Stimulated activated CD8-positive, alpha-beta memory T cell treated with anti-CD3 and anti-CD28 coated beads, Interleukin-12 subunit alpha, Interleukin-12 subunit beta, amount 100 ng/mL, for 4 hours (primary cell): Measurements from ENCODE around the gene COL9A3.

Experiments
- DNase-seq: peaks from one replicate; pipeline ENCODE4 v3.0.0-alpha.2; 2020; ENCODE audit warnings: low read depth

The COL9A3 gene

DNA sequence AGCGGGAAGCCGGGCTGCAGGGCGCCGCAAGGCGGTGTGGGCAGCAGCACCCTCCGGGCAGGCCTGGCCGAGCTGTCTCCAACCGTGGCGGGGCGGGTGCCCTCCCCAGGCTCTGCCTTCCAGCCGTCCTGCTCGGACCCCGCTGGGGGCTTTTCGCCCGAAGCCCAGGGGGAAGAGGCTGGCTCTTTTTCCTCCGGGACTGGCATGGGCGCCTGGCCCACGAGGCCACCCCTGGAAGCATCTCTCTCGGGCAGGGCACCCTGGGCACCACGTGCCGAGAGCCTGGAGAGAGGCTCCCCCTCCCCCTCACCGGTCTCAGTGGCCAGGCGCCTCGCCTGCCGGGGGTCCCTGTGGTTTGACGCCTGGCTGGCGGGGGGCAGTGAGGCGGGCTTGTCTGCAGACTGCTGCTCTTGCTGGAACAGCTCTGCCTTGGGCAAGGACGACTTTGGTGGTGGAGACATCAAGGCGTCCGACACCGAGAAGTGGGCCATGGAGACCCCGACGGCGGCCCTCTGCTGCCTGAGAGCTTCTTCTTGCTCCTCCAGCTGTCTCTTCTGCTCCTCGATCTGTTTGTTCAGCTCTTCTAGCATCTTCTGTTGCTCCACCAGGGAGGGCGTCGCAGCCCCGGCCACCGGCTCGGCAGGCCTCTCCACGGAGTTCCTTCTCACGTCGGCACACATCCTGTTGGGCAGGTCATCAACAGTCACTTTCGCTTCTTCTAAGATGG is 64.2 kb downstream of the COL9A3 start:
- DNase-seq, result no peak

DNA sequence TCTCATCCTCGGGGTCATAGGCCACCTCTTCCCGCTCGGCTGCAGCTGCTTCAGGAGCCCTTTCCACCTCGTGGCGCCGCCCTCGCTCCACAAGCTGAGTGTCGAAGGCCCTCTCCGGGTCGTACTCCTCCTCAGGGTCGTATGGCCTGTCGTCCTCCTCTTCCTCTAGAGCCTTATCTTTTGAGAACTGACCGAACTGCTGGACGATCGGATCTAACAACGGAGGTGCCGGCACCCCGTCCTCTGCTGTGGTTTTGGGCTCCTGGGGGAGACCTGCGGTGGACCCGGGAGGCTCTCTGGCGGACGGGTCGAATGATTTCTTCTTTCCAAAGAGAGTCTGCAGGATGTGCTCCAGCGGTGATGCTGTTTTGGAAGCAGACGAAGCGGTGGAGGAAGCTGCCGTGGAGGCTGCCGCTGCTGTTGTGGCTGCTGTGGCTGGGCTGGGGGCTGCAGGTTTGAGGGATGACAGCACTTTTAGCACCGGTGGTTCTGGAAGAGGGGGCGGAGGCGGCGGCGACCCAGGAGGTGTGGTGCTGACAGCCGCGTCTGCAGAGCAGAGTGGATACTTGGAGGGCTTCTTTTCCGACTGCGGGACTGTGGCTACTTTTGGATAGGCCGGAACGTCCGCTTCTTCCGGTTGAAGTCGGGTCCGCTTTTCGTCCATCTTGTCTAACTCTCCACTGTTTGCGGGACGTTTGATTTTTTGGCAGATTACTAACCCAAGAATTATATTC is 65.0 kb downstream of the COL9A3 start:
- no peak for DNase-seq

DNA sequence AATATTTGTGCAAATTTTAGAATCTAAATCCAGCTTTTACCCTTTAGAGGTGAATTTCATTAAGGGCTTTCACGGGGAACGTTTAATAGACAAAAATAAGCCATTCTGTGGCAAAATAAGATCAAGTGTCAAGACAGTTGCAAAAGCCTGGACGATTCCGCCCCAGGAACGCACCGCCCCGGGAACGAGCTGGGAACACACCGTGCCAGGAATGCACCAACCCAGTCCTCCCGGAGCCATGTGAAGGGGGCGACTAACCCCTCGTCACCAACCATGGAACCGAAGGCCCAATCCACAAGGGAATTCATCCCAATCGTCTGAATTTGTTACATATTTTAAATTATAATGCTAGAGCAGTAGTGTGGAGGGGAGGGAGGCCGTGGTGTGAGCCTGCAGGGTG is 65.6 kb downstream of the COL9A3 start:
- no peak for DNase-seq

DNA sequence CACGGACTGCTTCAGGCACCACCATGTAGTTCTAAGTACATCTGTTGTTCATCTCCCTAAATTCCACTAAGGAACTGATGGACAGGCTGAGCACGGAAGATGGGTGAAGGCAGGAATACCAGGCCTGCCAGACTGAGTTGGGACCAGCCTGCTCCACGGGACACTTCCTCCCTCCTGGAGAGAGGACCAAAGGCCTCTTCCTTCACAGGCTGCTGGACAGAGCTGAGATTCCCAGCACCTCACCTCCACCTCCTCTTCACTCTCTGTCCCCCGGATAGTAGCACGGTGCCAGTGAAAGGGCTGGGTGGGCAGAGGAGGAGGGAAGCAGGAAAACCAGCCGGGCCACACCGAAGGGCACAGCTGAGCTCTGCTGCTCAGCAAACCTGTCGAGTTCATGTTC is 67.7 kb downstream of the COL9A3 start:
- no peak for DNase-seq

DNA sequence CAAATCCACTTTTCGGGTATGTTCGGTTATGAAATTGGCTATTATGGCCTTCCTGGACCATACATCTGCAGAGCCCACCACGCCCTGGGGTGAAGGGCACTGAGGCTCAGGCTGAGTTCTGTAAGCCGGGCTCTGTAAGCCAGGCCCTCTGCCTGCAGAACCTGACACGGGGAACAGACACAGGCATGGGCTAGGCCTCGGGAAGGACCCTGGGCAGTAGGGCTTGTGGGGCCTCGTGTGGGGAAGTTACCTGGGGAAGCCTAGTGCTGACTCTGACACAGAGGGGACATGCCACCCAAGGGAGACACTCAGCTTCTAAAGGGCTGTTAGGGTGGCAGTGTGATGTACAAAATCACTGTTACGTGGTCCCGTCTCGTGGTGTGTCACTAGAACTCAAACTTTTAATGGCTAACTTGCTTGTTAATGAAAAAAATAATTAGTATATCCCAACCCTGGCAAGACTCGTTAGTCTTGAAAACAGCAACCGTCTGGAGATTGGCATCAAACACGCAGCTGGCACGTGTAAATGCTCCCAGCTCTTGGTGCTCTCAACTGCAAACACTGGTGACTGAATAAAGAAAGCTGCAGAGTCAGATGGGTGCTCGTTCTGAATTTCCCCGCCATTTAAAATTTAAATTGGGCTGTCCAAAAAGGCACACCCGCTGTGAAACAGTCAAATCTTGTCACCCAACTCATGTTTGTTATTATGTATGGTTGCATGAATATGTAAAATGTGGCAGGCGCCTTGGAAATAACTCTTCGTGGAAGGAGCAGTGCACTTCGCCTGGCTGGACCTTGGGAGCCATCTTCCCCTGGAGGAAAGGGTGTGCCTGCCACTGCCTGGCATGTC is 68.4 kb downstream of the COL9A3 start:
- no peak for DNase-seq

DNA sequence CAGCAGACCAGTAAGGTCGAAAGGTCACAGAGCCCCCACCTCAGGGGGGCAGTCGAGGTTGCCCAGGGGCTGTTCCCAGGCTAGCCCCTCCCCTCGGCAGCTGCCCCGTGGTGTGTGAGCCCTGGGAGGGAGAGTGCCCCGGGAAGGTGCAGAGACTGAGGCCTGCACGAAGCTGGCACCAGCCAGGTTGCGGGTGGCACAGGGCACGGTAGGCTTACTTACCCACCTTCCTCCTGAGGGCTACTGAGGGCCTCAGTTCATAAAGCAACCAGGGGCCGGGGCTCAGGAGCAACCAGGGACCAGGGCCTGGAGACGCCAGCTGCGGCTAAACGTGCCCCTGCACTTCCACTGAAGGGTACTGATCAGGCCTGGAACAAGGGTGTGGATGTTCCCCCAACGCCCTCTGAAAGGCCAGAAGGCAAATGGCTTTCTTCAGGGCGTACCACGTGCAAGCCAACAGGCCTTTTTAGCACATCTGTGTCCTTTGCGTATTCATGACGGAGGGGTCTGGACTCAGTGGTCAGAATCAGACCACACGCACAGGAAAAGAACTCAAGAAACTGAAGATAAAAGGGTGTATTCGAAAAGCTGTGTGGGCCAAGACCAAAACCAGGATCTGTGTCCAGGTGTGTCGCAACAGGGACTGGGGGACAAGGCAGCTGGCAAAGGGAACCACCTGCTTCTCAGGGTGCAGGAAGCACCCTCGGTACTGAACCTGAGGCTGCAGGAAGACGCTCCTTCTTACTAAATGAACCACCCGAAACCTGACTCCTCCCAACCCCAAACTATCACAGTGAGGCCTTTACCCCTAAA is 69.3 kb downstream of the COL9A3 start:
- no peak for DNase-seq

DNA sequence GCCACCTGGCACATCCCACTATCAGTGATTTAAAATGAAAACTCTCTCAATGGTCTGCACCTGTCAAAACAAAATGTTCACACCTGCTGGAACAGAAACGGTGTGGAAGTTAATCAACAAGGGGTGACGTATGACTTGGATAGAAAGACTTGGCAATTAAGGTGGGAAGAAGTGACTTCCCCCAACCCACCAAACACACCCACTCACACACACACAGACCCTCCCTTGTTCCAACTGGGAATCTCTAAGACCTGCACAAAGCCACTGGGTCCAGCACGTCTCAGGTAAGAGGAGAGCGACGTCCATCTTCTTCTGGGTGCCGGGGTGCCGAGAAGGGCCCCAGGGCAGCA is 69.8 kb downstream of the COL9A3 start:
- no peak for DNase-seq

DNA sequence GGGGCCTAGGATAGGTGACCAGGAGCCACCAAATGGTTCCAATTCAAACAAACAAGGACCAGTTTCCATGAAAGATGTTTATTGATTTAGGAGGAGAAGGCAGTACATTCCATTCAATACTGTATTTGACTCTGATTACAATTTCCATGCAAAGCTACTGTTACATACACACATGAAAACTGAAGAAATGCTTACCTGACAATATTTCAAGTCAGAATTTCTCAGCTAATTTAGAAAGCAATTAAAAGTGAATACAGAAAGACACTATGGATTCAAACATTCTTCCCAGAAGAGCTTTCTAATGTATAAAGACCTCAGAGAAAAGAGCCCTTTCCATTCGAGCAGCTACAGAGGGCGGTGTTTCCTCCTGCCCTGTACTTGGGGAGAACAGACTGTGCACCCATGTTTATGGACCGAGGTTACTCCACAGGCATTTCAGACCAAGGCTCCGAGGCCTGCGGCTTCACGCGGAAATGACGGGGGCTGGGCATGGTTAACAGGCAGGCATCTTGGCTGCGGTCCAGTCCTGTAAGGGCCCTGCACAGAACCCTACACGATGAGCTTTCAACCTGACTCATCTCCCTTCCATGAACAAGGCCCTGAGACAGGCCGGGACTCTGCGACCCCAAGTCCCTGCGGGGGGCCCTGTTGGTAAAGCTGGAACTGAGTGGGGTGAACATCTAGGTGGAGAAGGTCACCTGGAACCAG is 70.5 kb downstream of the COL9A3 start:
- no peak for DNase-seq

DNA sequence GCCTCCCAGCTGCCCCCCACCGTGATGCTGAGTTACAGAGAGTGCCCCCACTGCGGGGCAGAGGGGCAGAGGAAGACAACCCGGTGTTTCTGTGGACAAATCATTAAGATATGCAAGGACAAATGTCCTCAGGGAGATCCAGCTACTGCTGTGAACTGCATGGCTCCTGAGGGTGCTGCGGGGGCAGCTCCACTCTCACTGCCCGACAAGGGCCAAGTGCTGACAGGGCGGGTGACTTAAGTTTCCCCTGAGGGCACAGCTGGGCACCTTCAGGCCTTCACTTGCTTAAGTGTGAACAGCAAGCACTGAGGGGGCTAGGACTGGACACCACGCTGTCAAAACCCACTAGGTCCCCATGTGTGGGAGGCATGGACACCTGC is 71.0 kb downstream of the COL9A3 start:
- DNase-seq, result no peak

DNA sequence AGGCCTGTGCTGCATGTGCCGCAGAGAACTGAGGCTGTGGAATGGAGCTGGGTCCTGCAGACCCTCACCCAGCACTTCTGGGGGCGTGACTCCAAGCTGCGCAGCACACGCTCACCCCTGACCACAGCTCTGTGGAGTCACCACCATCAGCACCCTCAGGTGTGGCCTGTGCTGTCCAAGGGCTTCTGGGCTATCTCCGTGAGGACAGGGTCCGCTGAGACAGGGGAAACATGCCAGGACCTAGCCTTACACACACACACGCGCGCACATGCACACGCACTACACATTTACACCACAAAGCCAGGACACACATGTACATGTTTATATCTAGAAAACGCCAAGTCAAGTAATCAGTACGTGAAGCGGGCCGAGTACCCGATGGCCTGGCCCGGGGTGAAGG is 71.6 kb downstream of the COL9A3 start:
- no peak for DNase-seq

DNA sequence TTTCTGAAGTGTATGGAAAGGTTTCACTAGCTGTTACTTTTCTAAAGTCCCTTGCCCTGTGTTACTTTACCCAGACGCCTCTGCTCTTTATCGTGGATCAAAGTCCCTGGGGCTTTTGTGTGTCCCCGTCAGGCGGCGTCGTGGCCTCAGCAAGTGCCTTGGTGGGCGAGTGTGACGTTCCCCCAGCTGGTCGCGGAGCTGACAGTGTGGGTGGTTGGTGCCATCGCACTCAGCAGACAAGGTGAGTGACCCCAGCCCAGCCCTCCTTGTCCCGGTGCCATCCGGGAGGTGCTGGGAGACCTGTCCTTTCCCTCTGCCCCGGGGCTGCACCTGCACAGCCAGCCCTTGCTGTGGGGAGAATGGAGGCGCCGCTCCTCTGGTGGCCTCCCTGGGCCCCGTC is 72.1 kb downstream of the COL9A3 start:
- DNase-seq, result no peak

DNA sequence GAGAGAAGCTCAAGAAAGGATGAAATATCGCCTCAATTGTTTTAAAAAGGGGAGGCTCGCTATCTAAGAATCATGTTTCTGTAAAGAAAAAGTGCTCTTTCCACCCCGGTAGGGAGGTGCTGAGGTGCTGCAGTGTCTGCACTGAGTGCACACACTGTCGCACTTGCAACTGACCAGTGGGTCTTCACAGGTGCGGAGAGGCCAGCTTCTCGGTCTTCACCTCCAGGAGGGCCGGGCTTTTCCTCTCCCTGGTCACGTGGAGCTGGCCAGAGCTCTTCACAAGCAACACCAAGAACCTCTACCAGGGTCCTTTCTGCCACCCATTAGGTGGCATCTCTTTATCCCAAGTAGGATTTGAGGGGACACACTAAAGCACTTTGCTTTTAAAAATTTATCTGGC is 72.6 kb downstream of the COL9A3 start:
- no peak for DNase-seq

DNA sequence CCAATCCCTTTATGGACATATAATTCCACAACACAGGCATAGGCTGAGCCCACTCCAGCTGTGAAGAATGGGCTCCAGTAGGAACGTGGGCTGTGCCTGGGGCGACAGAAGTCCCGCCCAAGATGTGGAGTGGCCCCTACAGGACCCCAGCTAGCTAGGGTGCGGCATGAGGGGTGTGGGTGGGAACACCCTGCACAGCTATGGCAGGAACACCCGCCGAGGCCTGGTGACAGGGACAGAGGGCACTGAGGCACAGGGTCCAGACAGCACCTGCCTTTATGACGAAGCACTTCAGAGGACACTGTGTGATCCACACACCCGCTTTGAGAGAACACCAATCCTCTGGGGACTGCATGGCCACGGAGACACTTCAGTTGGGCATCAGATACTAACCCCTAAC is 73.0 kb downstream of the COL9A3 start:
- no peak for DNase-seq

DNA sequence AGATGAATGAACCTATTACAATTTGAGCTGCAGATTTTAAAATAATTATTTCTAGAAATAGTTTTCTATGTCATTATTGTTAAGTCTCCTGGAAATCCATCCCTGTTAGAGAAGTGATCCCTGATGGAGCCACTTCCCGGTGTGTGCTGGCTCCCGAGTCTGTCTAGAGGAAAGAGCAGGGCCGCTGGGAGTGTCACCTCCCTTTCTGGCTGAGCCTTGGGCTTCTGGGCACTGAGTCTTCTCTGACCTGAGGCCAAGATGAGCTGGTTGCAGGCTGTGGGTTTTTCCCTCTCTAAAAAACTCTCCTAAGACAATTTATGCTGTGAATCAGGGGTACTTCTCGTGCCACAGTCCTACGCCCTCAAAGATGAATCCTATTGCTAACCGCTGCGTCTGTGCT is 73.6 kb downstream of the COL9A3 start:
- no peak for DNase-seq
